Testis (tissue), 3 donors: ENCODE results near the gene PAX7. TPM values are rescaled to one million over a fixed set of nuclear protein-coding genes. Genes with fewer than 3 reads are reported as not detected.

Experiments
- DNase-seq: peaks from one replicate; pipeline ENCODE4 v3.0.0-alpha.2; 2019
- H3K27ac ChIP-seq, 2 donors: fragments of 200-600 bp; sonication (generic); one replicate each; pipeline ENCODE4 v1.5.1; 2019
- H3K27me3 ChIP-seq: fragments of 200-600 bp; sonication (generic); one replicate; pipeline ENCODE4 v1.5.1; 2019
- H3K36me3 ChIP-seq: fragments of 200-600 bp; sonication (generic); one replicate; pipeline ENCODE4 v1.5.1; 2017; ENCODE audit warnings: low read depth; ENCODE audit errors: missing control alignments
- H3K4me1 ChIP-seq: fragments of 200-600 bp; sonication (generic); one replicate; pipeline ENCODE4 v1.5.1; 2019
- H3K4me3 ChIP-seq, 2 donors: fragments of 200-600 bp; sonication (generic); one replicate each; pipeline ENCODE4 v1.5.1; 2017 to 2019
- H3K9me3 ChIP-seq: fragments of 200-600 bp; sonication (generic); one replicate; pipeline ENCODE4 v1.5.1; 2017
- POLR2A ChIP-seq: fragments of 450-650 bp; IDR thresholded peaks from one replicate; pipeline ENCODE4 v1.6.1; 2017; ENCODE audit warnings: antibody characterized with exemption, mild to moderate bottlenecking, moderate library complexity
- WGBS, 2 donors: methylation state at CpG; one replicate each; pipeline ENCODE4 v1.1.5; 2018; 5-methylcytosine and 5-hydroxymethylcytosine counted together
- intact Hi-C: fragments of 100-400 bp; cut with DNase I; formaldehyde crosslinking; loops from one replicate; pipeline ENCODE4 v1.15.1; 2023; ENCODE audit warnings: low total_unique reads
- polyA plus RNA-seq: library from polyadenylated mRNA; stranded (reverse); fragments of 350-450 nt; fragmentation: Illumina TruSeq; extraction: RNeasy Lipid Tissue Mini Kit (QIAGEN cat#74804); gene quantifications from one replicate; pipeline ENCODE4 v1.2.3, GENCODE V29; 2014; ENCODE audit warnings: low read depth, low replicate concordance; ENCODE audit not compliant: insufficient read depth
- total RNA-seq, 2 donors: library from RNA; depleted of rRNA; stranded (reverse); fragments of >200 nt; gene quantifications; one replicate each; pipeline ENCODE4 v1.2.3, GENCODE V29; 2016
- TF ChIP-seq, protein P1 (sequence below), 3 experiments: fragments of 450-650 bp in 2 of 3; fragments of 200-600 bp in 1 of 3; sonication (generic) in 1 of 3; IDR thresholded peaks; one replicate each; pipeline ENCODE4 v1.5.1; 2016 to 2019; ENCODE audit warnings: antibody characterized with exemption in 3 of 3, mild to moderate bottlenecking in 2 of 3, moderate library complexity in 1 of 3

PAX7 gene
- total and polyA plus RNA-seq, 3 donors from 2014 or later: 0.16 to 0.37 (median 0.18) TPM

DNA sequence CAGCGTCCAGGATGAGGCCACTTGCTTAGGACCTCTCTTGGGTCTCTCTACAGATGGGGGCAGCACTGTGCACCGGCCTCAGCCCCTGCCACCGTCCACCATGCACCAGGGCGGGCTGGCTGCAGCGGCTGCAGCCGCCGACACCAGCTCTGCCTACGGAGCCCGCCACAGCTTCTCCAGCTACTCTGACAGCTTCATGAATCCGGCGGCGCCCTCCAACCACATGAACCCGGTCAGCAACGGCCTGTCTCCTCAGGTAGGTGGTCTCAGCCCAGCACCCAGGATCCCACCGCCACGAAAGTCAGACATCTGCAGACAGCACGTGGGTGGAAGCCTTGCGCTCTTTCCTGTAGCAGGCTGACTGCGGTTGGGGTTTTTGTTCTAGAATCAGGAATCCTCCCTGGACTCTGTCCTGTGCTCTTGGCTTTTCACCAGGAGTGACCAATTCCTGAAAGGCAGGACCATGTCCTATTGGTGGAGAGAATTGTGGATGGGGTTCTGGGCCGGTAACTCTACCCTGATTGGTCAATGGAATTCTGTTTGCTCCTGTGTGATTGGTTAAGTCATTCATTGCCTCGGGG, 72.5 kb downstream of the PAX7 start:
- Histone ChIP-seq H3K4me1 (no peaks in the 10 kb centered on the region), H3K9me3 (no peaks in the 10 kb centered on the region), H3K27ac (no peak overlapping the region), H3K27me3 (no peaks in the 10 kb centered on the region), H3K36me3 (no peaks in the 10 kb centered on the region), H3K4me3 (peak overlapping the region in 1 of 2 donors; percentile 26)
- 17 to 36% methylated on average over 19 to 21 of the region's 21 CpGs for WGBS, 2 donors
- TF ChIP-seq POLR2A: no peak
- TF ChIP-seq, protein P1, sequence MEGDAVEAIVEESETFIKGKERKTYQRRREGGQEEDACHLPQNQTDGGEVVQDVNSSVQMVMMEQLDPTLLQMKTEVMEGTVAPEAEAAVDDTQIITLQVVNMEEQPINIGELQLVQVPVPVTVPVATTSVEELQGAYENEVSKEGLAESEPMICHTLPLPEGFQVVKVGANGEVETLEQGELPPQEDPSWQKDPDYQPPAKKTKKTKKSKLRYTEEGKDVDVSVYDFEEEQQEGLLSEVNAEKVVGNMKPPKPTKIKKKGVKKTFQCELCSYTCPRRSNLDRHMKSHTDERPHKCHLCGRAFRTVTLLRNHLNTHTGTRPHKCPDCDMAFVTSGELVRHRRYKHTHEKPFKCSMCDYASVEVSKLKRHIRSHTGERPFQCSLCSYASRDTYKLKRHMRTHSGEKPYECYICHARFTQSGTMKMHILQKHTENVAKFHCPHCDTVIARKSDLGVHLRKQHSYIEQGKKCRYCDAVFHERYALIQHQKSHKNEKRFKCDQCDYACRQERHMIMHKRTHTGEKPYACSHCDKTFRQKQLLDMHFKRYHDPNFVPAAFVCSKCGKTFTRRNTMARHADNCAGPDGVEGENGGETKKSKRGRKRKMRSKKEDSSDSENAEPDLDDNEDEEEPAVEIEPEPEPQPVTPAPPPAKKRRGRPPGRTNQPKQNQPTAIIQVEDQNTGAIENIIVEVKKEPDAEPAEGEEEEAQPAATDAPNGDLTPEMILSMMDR (IDR thresholded peaks at IDR 0.05): no peak
- peak; percentile 34 for DNase-seq
- intact Hi-C loops: no loop called here

DNA sequence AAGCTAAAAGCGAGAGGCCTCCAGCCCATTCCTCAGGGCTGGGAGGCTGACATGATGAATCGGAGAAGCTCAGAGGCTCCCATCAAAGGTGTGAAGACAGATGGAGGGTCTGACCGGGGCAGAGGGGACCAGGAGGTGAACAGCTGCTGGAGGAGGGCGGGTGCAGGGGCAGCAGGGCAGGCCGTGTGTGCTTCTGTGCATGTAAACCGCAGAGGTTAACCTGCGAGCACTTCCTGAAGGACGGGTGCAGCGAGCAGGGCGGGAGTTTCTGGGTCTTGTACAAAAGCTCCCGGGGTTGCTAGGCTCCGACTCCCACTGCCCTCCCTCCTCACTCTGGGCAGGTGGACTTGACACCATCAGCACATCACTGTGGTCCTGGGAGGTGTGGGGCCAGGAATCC, 75.2 kb downstream of the PAX7 start:
- DNase-seq: no peak
- H3K9me3 ChIP-seq: no peaks in the 10 kb centered on the region
- intact Hi-C loops: no loop called here
- no peaks in the 10 kb centered on the region for H3K27me3 ChIP-seq
- TF ChIP-seq POLR2A: no peak
- TF ChIP-seq, protein P1 (IDR thresholded peaks at IDR 0.05): no peak
- no peak overlapping the region for H3K27ac ChIP-seq
- no peaks in the 10 kb centered on the region for H3K36me3 ChIP-seq
- 54 to 69% methylated on average over 12 of the region's 12 CpGs for WGBS, 2 donors
- H3K4me1 ChIP-seq: no peaks in the 10 kb centered on the region
- no peak overlapping the region for H3K4me3 ChIP-seq

DNA sequence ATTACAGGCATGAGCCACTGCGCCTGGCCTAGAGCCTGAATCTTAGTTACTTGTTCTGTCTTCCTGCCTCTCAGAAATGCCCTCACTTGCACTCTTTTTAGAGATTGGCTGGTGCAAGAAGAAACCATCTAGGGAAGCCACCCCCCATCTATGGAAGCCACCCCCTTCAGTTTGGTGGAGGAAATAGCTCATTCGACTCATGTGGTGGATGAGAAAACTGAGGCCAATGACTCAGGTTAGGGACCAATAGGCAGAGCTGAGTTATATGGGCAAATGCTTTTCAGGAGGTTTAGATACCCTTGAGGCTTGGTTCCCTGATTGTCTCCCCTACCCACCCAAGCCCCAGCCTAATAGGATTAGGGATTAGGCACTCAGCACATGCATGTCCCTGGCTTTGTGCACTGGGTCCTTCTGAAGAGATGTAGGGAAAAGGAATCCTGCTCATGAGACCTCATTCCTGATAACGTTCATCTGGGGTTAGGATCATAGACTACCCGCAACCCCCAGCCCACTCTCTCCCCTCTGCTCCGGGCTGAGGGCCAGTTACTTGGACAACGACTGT, 77.1 kb downstream of the PAX7 start:
- WGBS, 2 donors: 72 to 77% methylated on average over 5 to 6 of the region's 6 CpGs
- H3K27me3 ChIP-seq: no peaks in the 10 kb centered on the region
- H3K4me1 ChIP-seq: no peaks in the 10 kb centered on the region
- no peak for DNase-seq
- TF ChIP-seq, protein P1 (IDR thresholded peaks at IDR 0.05): no peak
- TF ChIP-seq POLR2A: no peak
- intact Hi-C loops: no loop called here
- no peaks in the 10 kb centered on the region for H3K9me3 ChIP-seq
- no peaks in the 10 kb centered on the region for H3K36me3 ChIP-seq
- H3K4me3 ChIP-seq: no peak overlapping the region
- H3K27ac ChIP-seq: no peak overlapping the region

DNA sequence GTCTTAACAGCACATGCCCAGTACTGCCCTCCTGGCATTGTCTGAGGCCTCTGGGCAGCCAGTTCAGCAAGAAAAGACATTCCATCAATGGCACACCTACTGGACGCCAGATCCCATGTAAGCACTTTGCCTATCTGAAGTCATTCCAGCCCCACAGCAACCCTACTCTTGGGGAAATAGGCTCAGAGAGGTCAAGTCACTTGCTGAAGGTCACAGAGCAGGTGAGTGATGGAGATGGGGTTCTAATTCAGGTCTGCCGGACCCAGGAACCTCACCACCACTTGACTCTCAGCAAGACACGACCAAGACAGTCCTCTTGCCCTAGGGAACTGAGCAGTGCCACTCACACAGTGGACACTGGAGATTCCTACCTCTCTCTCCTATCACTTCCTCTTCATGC, 79.4 kb downstream of the PAX7 start:
- TF ChIP-seq, protein P1 (IDR thresholded peaks at IDR 0.05): no peak
- TF ChIP-seq POLR2A: no peak
- Histone ChIP-seq H3K9me3 (no peaks in the 10 kb centered on the region), H3K27ac (no peak overlapping the region), H3K36me3 (no peaks in the 10 kb centered on the region), H3K27me3 (no peaks in the 10 kb centered on the region), H3K4me3 (no peak overlapping the region), H3K4me1 (no peaks in the 10 kb centered on the region)
- 72 to 79% methylated on average over 3 of the region's 3 CpGs for WGBS, 2 donors
- intact Hi-C loops: no loop called here
- DNase-seq: no peak

DNA sequence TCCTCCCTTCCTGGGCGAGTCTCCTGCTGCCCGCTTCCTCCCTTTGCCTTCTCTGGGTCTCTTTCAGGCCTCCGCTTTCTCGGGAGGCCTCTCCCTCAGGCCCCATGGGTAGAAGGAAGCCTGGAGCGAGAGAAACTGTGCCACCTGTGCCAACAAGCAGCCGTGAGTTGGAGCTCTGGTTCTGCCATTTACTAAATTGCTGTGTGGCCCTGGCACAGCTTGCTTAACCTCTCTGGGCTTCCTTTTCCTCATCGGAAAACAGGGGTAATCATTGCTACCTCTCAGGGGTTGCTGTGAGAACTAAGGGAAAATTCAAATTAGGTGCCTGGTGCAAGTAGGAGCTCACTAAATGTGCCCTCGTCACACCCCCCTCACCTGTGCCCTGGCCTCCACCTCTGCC, 80.4 kb downstream of the PAX7 start:
- H3K9me3 ChIP-seq: no peaks in the 10 kb centered on the region
- H3K4me1 ChIP-seq: no peaks in the 10 kb centered on the region

More for the DNA sequence above, 80.4 kb downstream of the PAX7 start:
- 62 to 82% methylated on average over 7 to 8 of the region's 8 CpGs for WGBS, 2 donors
- Histone ChIP-seq H3K36me3 (no peaks in the 10 kb centered on the region), H3K4me3 (no peak overlapping the region), H3K27me3 (no peaks in the 10 kb centered on the region), H3K27ac (no peak overlapping the region)
- no peak for DNase-seq
- TF ChIP-seq, protein P1 (IDR thresholded peaks at IDR 0.05): no peak
- no peak for TF ChIP-seq POLR2A
- intact Hi-C loops: no loop called here
